SK-N-SH treated with all-trans-retinoic acid at 6 μM for 48 hours (cell line): ENCODE results near the gene ESYT3.

Source experiments
- ARNTL ChIP-seq: fragments of 450-650 bp; formaldehyde crosslinking; IDR thresholded peaks from 2 replicates; pipeline ENCODE4 v1.5.0; 2020; ENCODE audit warnings: low read depth, mild to moderate bottlenecking, moderate library complexity, borderline replicate concordance
- BACH2 ChIP-seq: fragments of 250-450 bp; sonication (Bioruptor Pico); IDR thresholded peaks from 2 replicates; pipeline ENCODE4 v1.9.0; 2021; ENCODE audit warnings: mild to moderate bottlenecking, borderline replicate concordance
- ISL1 ChIP-seq: fragments of 250-450 bp; sonication (Bioruptor Pico); IDR thresholded peaks from 2 replicates; pipeline ENCODE4 v2.1.2; 2022; ENCODE audit warnings: mild to moderate bottlenecking, moderate library complexity
- PATZ1 ChIP-seq: fragments of 250-450 bp; sonication (Bioruptor Pico); IDR thresholded peaks from 2 replicates; pipeline ENCODE4 v1.8.0; 2020; ENCODE audit warnings: mild to moderate bottlenecking, moderate library complexity, borderline replicate concordance
- SNAI2 ChIP-seq: fragments of 250-450 bp; sonication (Bioruptor Pico); IDR thresholded peaks from 2 replicates; pipeline ENCODE4 v1.5.0; 2020; ENCODE audit warnings: mild to moderate bottlenecking, moderate library complexity
- TOX ChIP-seq: fragments of 250-450 bp; sonication (Bioruptor Pico); IDR thresholded peaks from 2 replicates; pipeline ENCODE4 v1.8.0; 2021; ENCODE audit warnings: mild to moderate bottlenecking, moderate library complexity, borderline replicate concordance
- ZFP3 ChIP-seq: fragments of 250-450 bp; sonication (Bioruptor Pico); IDR thresholded peaks from 2 replicates; pipeline ENCODE4 v1.5.0; 2020; ENCODE audit warnings: mild to moderate bottlenecking, moderate library complexity
- ZFP30 ChIP-seq: fragments of 450-650 bp; formaldehyde crosslinking; IDR thresholded peaks from 2 replicates; pipeline ENCODE4 v1.5.0; 2022; ENCODE audit warnings: mild to moderate bottlenecking, moderate library complexity
- ZNF565 ChIP-seq: fragments of 450-650 bp; formaldehyde crosslinking; conservative IDR thresholded peaks from 2 replicates; pipeline ENCODE4 v1.5.0; 2020; ENCODE audit warnings: low read depth, mild to moderate bottlenecking, moderate library complexity
- ZNF70 ChIP-seq: fragments of 450-650 bp; formaldehyde crosslinking; IDR thresholded peaks from 2 replicates; pipeline ENCODE4 v1.5.0; 2020; ENCODE audit warnings: mild to moderate bottlenecking, moderate library complexity
- ZNF8 ChIP-seq: fragments of 450-650 bp; formaldehyde crosslinking; IDR thresholded peaks from 2 replicates; pipeline ENCODE4 v1.5.0; 2020; ENCODE audit warnings: mild to moderate bottlenecking, moderate library complexity

GRCh38 chr3:138450704-138451424 lies 16.4 kb downstream of the ESYT3 start:
- TF ChIP-seq BACH2 (CRISPR knock-in tag) (no peak), ZNF565 (CRISPR knock-in tag) (no peak), SNAI2 (CRISPR knock-in tag) (no peak), ARNTL (no peak), ZNF8 (CRISPR knock-in tag) (no peak), PATZ1 (CRISPR knock-in tag) (no peak), ZFP3 (CRISPR knock-in tag) (no peak), TOX (CRISPR knock-in tag) (no peak), ISL1 (no peak), ZFP30 (no peak), ZNF70 (CRISPR knock-in tag) (no peak)
